Mucosa of gallbladder (tissue), 1 donor: ENCODE results near the gene TYMP. TPM values are rescaled to one million over a fixed set of nuclear protein-coding genes. Genes with fewer than 3 reads are reported as not detected.
A peak's percentile ranks its signal among the peaks of the same experiment; 100 is the strongest.

Source experiments
- DNase-seq: peaks from one replicate; pipeline ENCODE4 v3.0.0-alpha.2; 2020; ENCODE audit warnings: low spot score
- total RNA-seq: library from RNA; stranded (reverse); gene quantifications from one replicate; pipeline ENCODE4 v1.2.1, GENCODE V29; 2021
- donor health status: DM: no; HTN: no; CAD: no.

TYMP gene
- total RNA-seq, 1 donor from 2014 or later: 34.8 TPM

GRCh38 chr22:50540381-50540780 lies 10.6 kb upstream of the TYMP start:
- DNase-seq: no peak

- DNase-seq: no peak
Measured at GRCh38 chr22:50537765-50538164, 8.0 kb upstream of the TYMP start.

- no peak for DNase-seq
Measured at GRCh38 chr22:50536226-50536625, 6.4 kb upstream of the TYMP start.

GRCh38 chr22:50535113-50535512 lies 5.3 kb upstream of the TYMP start:
- no peak for DNase-seq

GRCh38 chr22:50533856-50534711 lies 4.3 kb upstream of the TYMP start:
- DNase-seq: peak; percentile 57

- DNase-seq: no peak
Measured at GRCh38 chr22:50532824-50533796, 3.3 kb upstream of the TYMP start.

- peak; percentile 77 for DNase-seq
Measured at GRCh38 chr22:50531962-50532674, 2.3 kb upstream of the TYMP start.

- DNase-seq: peak; percentile 42
Measured at GRCh38 chr22:50531546-50531961, 1.7 kb upstream of the TYMP start.

GRCh38 chr22:50530877-50531545 lies 1.2 kb upstream of the TYMP start:
- peak; percentile 87 for DNase-seq

- DNase-seq: peak; percentile 45
Measured at GRCh38 chr22:50530580-50530876, 716 bp upstream of the TYMP start.

GRCh38 chr22:50529416-50529896 lies 356 bp downstream of the TYMP start:
- DNase-seq: no peak

- no peak for DNase-seq
Measured at GRCh38 chr22:50528682-50529415, 963 bp downstream of the TYMP start.

GRCh38 chr22:50527921-50528681 lies 1.7 kb downstream of the TYMP start:
- no peak for DNase-seq

- DNase-seq: no peak
Measured at GRCh38 chr22:50526834-50527801, 2.7 kb downstream of the TYMP start.

GRCh38 chr22:50526108-50526833 lies 3.5 kb downstream of the TYMP start:
- DNase-seq: peak; percentile 69

- DNase-seq: no peak
Measured at GRCh38 chr22:50525858-50526107, 4.0 kb downstream of the TYMP start.

GRCh38 chr22:50525104-50525857 lies 4.5 kb downstream of the TYMP start, which contains the start of gene SCO2:
TSS of gene SCO2 (minus strand) at chr22:50525598. CDS start at chr22:50524411, 1,187 bp downstream.
- peak; percentile 97 for DNase-seq
